Activated CD8-positive, alpha-beta T cell treated with anti-CD3 and anti-CD28 coated beads for 36 hours (primary cell): Measurements from ENCODE around the gene FOXL3. TPM values are rescaled to one million over a fixed set of nuclear protein-coding genes. Genes with fewer than 3 reads are reported as not detected.

Experiments
- ATAC-seq: fragments of 200-7000 bp; cut with Tn5 transposase; one replicate; pipeline ENCODE4 v1.10.0; 2021; ENCODE audit warnings: mild to moderate bottlenecking, moderate library complexity
- CTCF ChIA-PET: fragments of 350-600 bp; sonication (Branson Sonifier 250); formaldehyde crosslinking; loops from one replicate; lab custom pipeline; 2021; ENCODE audit warnings: antibody characterized with exemption; lab: Charles Lee
- POLR2A ChIA-PET: fragments of 350-600 bp; sonication (Branson Sonifier 250); formaldehyde crosslinking; loops from one replicate; lab custom pipeline; 2021; ENCODE audit warnings: antibody characterized with exemption; lab: Charles Lee
- DNase-seq: peaks from one replicate; pipeline ENCODE4 v3.0.0-alpha.2; 2020
- H3K27ac Mint-ChIP-seq: one replicate; pipeline ENCODE4 v1.8.0; 2021; ENCODE audit warnings: mild to moderate bottlenecking, mixed read lengths
- H3K27me3 Mint-ChIP-seq: one replicate; pipeline ENCODE4 v1.8.0; 2021; ENCODE audit warnings: mixed read lengths
- H3K36me3 Mint-ChIP-seq: one replicate; pipeline ENCODE4 v1.8.0; 2021; ENCODE audit warnings: low read depth, mixed read lengths
- H3K4me1 Mint-ChIP-seq: one replicate; pipeline ENCODE4 v1.8.0; 2021; ENCODE audit warnings: low read depth, mixed read lengths
- H3K4me3 Mint-ChIP-seq: one replicate; pipeline ENCODE4 v1.8.0; 2021; ENCODE audit warnings: mild to moderate bottlenecking, moderate library complexity, mixed read lengths
- H3K9me3 Mint-ChIP-seq: one replicate; pipeline ENCODE4 v1.8.0; 2021; ENCODE audit warnings: mixed read lengths
- CTCF ChIP-seq: fragments of 200-600 bp; IDR thresholded peaks from one replicate; pipeline ENCODE4 v1.8.0; 2022; ENCODE audit warnings: antibody characterized with exemption, mild to moderate bottlenecking
- intact Hi-C: fragments of 100-400 bp; cut with micrococcal nuclease; formaldehyde crosslinking; loops from one replicate; pipeline ENCODE4 v1.10.0; 2022
- total RNA-seq, 2 experiments: library from RNA; stranded (reverse); gene quantifications; one replicate each; pipeline ENCODE4 v1.2.3, GENCODE V29; 2021

FOXL3 gene
- total RNA-seq, 2 experiments from 2014 or later = not detected

GRCh38 chr7:320297-320696, 30.3 kb downstream of the FOXL3 start:
- H3K36me3 Mint-ChIP-seq = no peaks in the 10 kb centered on the region
- no peak overlapping the region for H3K4me3 Mint-ChIP-seq
- no peak overlapping the region for H3K27ac Mint-ChIP-seq
- peaks cover 22% of the 10 kb centered on the region for H3K27me3 Mint-ChIP-seq
- no peaks in the 10 kb centered on the region for H3K4me1 Mint-ChIP-seq
- H3K9me3 Mint-ChIP-seq = no peaks in the 10 kb centered on the region
- ChIA-PET POLR2A (interaction anchor here (0.6 kb wide), 1 partner anchor 456 kb away, joined by 3 read pairs; no protein-coding TSS in a partner anchor), CTCF (interaction anchor here (1.2 to 1.9 kb wide), 3 partner anchors 12 to 453 kb away, joined by 5 to 6 read pairs (median 6); no protein-coding TSS in a partner anchor)
- no peak for TF ChIP-seq CTCF
- DNase-seq = no peak
- intact Hi-C loops = loop anchor here (5.0 kb wide), 2 partner anchors 452 to 552 kb away; no protein-coding TSS in a partner anchor
- ATAC-seq = no peak

GRCh38 chr7:322111-322671, 32.2 kb downstream of the FOXL3 start:
- CTCF ChIA-PET = interaction anchor here (0.6 to 1.9 kb wide), 19 partner anchors 9 to 553 kb away, joined by 3 to 11 read pairs (median 4); no protein-coding TSS in a partner anchor
- Mint-ChIP-seq H3K27me3 (peaks cover 16% of the 10 kb centered on the region), H3K36me3 (no peaks in the 10 kb centered on the region), H3K4me3 (no peak overlapping the region), H3K9me3 (peaks cover 2% of the 10 kb centered on the region), H3K4me1 (no peaks in the 10 kb centered on the region), H3K27ac (no peak overlapping the region)
- ATAC-seq (peak; percentile 100), DNase-seq (peak; percentile 81)
- POLR2A ChIA-PET = no interaction called here
- peak; percentile 91 for TF ChIP-seq CTCF
- intact Hi-C loops = loop anchor here (5.0 kb wide), 2 partner anchors 450 to 550 kb away; no protein-coding TSS in a partner anchor

- H3K4me1 Mint-ChIP-seq = no peaks in the 10 kb centered on the region
- intact Hi-C loops = loop anchor here (5.0 kb wide), 2 partner anchors 450 to 550 kb away; no protein-coding TSS in a partner anchor
- TF ChIP-seq CTCF = no peak
- H3K36me3 Mint-ChIP-seq = no peaks in the 10 kb centered on the region
- ChIA-PET POLR2A (no interaction called here), CTCF (interaction anchor here (0.6 to 1.8 kb wide), 10 partner anchors 11 to 552 kb away, joined by 3 to 11 read pairs (median 4); no protein-coding TSS in a partner anchor)
- H3K4me3 Mint-ChIP-seq = no peak overlapping the region
- no peak overlapping the region for H3K27ac Mint-ChIP-seq
- H3K9me3 Mint-ChIP-seq = peaks cover 2% of the 10 kb centered on the region
- DNase-seq (no peak), ATAC-seq (no peak)
- H3K27me3 Mint-ChIP-seq = peaks cover 13% of the 10 kb centered on the region
Measured at GRCh38 chr7:322708-323111, 32.7 kb downstream of the FOXL3 start.

GRCh38 chr7:323410-323809, 33.4 kb downstream of the FOXL3 start:
- Mint-ChIP-seq H3K27me3 (peaks cover 12% of the 10 kb centered on the region), H3K36me3 (no peaks in the 10 kb centered on the region), H3K27ac (peak overlapping the region; percentile 43), H3K4me1 (no peaks in the 10 kb centered on the region), H3K4me3 (no peak overlapping the region), H3K9me3 (peaks cover 2% of the 10 kb centered on the region)
- CTCF ChIA-PET = interaction anchor here (1.1 kb wide), 1 partner anchor 8 kb away, joined by 3 read pairs; no protein-coding TSS in a partner anchor
- intact Hi-C loops = loop anchor here (5.0 kb wide), 2 partner anchors 449 to 549 kb away; no protein-coding TSS in a partner anchor
- DNase-seq = no peak
- POLR2A ChIA-PET = no interaction called here
- TF ChIP-seq CTCF = no peak
- no peak for ATAC-seq

GRCh38 chr7:324011-324410, 34.0 kb downstream of the FOXL3 start:
- DNase-seq (no peak), ATAC-seq (no peak)
- intact Hi-C loops = loop anchor here (5.0 kb wide), 2 partner anchors 448 to 548 kb away; no protein-coding TSS in a partner anchor
- POLR2A ChIA-PET = no interaction called here
- H3K4me1 Mint-ChIP-seq = no peaks in the 10 kb centered on the region
- no peak overlapping the region for H3K27ac Mint-ChIP-seq
- peaks cover 9% of the 10 kb centered on the region for H3K27me3 Mint-ChIP-seq
- H3K4me3 Mint-ChIP-seq = no peak overlapping the region
- H3K36me3 Mint-ChIP-seq = no peaks in the 10 kb centered on the region
- CTCF ChIA-PET = interaction anchor here (1.1 kb wide), 1 partner anchor 8 kb away, joined by 3 read pairs; no protein-coding TSS in a partner anchor
- no peak for TF ChIP-seq CTCF
- H3K9me3 Mint-ChIP-seq = peaks cover 2% of the 10 kb centered on the region
